GM18502 (cell line): ENCODE data around the gene PLAC8L1.
A peak's percentile ranks its signal among the peaks of the same experiment; 100 is the strongest.

Experiments used
- ATAC-seq: cut with Tn5 transposase; IDR thresholded peaks from one replicate; pipeline ENCODE4 v1.9.1; 2021; ENCODE audit warnings: mild to moderate bottlenecking; ENCODE audit not compliant: unreplicated experiment, poor library complexity

The PLAC8L1 gene

DNA sequence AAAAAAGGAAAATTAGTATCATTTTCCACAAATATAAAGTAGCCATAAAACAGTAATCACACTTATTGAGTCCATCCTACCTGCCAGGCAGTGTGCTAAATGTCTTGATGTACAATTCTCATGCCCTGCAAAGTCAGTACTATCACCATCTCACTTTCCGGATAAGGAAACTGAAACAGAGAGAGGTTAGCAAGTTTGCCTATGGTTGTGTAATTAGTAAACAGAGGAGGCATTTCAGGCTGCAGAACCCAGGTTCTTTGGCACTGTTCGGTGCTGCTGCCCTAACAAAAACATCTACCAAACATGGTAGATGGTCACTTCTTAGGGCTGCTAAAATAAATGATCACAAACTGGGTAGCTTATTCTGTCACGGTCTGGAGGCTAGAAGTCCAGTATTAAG is 22.6 kb downstream of the PLAC8L1 start:
- peak; percentile 86 for ATAC-seq

DNA sequence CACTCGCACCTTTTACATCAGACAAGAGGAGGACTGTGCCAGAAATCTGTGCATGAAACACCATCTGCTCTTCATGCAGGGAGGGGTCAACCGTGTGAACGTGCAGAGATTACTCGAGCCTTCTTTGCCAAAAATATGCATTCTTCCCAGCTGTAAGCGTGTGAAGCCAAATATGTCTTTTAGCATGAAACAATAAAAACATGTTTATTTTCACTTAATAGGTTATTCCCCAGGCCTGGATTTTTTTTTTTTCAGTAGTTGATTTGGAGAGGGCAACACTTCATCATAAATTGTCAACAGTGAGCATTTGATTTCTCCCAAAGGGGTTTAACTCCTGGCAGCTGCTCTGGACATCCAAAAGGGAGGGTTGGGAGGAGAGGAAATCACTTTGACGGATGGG is 23.8 kb downstream of the PLAC8L1 start:
- ATAC-seq = no peak

DNA sequence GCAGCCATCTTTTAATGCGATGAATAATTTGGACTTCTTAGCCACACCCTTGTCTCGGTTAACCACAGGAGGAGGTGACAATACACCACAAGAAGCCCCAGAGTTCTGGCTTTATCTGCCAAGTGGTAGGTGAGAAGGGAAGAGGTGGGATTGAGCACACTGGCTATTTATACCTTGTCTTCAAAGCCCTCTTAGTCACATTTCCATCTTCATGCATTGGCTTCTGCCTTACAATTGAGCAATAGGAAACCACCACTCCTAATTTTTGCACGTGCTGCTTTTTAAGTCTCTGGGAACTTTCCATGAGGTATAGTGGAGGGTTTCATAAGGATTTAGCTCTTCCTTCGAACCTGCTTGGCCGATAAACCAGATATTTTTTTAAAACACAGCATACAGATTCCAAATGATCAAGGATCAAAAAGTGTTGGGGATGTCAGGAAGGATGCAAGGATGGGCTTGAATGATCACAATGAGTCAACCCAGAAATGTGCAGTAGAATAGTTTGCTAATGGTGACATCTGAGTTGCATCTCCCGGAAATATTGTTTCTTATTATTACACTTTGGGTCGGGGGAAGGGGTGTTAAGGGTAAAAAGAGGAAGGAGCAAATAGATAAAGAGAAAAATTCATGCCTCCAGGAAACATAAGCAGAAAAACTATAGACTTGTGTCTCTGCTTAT is 25.5 kb downstream of the PLAC8L1 start:
- peak; percentile 50 for ATAC-seq

DNA sequence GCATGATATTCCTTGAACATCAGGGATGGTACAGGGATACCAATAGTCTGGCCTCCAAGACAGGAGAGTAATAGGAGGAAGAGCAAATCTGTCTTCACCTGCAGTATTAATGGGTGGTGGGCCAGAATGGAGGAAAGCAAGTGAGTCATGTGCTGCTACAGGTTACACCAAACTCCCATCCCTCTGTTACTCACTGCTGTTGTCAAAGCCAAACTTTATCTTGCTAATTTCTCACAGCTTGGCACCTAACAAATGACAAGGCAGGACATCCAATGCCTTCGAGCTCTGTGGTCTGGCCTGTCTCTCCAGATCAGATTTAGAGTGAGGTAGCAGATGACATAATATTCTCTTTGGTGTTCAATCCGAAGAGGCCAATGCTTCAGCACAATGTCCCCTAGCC is 26.8 kb downstream of the PLAC8L1 start:
- ATAC-seq = no peak

DNA sequence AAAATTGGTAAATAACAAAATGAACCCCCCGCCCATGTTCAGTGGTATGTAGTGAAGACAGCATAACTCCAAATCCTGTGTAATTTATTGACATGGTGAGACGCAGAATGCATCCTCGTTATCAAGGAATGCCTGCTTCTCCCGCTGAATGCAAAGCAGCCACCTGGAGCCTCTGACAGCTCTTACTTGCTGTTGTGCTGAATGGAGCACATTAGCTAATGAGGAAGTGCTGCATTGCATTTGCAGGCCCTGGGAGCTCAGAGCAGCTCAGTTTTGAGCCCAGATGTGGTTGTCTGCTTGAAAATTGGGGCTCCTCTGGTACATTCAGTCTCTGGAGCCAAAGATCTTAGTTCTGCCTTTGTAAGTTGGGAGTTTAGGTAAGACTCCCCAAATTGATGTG is 28.9 kb downstream of the PLAC8L1 start:
- ATAC-seq = no peak

DNA sequence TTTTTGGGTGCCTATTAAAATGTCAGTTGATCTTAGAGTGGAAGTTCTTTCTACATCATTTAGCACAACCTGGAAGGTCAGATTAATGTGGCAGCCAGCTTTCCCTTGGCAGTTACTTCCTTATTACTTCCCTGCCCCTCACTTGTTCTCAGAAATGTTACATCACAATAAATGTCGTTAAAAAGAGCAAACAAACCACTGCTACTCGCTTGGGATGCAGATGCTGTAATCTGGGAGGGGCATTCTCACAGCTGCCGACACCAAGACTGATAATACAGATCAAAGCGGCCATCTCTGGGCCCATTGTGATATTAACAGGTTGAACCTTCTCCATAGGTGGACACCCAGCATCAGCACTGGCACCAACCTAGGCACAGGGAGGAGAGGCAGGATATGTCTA is 29.3 kb downstream of the PLAC8L1 start:
- ATAC-seq = no peak

DNA sequence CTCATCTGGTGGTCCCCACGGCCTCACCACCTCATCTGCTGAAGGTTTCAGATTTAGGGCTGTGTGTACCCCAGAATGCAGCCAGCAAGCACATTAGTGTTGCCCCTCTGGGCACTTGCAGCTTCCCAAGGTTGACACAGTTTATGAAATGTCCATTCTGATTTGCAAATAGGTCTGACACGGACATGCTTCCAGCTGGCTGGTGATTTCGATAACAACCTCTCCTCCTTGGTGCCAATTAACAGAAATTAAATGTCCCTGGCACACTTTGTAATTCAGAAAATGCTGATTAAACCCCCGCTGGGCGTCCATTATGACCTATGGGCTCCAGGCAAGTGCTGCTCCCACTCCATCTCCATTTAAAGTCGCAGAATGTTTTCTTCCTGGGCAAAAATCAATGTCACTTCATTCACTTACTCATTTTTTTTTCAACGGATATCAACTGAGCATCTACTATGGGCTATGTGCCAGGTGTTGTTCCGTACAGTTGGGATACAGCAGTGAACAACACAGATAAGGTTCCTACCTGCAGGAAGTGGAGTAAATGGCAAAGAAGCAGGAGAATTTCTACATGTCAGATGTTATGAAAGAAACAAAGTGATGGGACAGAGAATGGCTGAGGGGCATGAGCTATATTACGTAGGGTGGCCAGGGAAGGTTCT is 32.0 kb downstream of the PLAC8L1 start:
- ATAC-seq = no peak

DNA sequence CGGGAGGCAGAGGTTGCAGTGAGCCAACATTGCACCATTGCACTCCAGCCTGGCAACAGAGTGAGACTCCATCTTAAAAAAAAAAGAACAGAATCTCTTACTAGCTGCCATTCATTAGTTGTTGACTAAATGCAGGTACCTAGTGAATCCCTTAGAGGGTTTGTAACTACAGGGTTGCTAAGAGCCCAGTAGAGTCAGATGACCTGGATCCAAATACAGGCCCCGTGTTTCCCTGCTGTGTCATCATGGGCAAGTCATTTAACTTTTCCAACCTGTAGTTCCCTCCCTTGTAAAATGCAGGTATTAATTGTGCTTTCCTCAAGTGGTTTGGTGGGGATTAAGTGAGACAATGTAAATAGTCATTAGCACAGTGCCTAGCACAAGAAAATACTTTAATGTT is 32.8 kb downstream of the PLAC8L1 start:
- no peak for ATAC-seq

DNA sequence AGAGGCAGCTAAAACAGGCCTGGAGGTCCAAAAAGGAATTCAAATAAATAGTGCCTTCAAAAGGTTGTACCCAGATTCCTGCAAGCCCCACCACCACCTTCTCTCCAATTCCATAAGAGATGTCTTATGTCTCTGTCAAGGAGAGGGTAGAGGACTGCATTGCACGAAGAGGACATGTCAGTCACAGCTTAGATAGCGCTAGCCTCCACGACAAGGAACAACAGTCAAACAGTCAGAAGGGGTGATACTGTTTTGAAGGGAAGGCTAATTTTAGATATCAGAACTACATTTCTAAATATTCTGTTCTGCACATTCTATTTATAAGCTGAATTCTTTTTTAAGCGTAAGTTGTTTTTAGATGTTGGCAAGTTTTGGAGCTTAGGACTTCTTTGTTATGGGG is 34.2 kb downstream of the PLAC8L1 start:
- no peak for ATAC-seq

DNA sequence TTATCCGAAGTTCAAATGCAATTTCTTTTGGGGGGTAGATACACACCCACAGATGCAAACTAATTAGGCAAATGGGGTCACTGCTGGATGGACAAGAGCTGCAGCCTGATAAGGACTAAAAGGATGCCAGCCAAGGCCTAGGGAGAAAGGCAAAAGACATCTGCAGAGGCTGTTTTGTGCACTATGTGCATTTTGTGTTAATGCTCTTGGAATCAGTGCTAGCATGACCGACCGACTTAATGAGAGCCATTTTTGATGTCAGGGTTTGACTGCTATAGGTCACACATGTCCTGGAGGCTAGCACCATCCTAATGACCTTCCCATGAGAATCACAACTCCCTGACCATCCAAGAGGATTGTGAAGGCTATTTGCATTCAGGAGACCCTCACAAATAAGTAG is 34.6 kb downstream of the PLAC8L1 start:
- no peak for ATAC-seq

DNA sequence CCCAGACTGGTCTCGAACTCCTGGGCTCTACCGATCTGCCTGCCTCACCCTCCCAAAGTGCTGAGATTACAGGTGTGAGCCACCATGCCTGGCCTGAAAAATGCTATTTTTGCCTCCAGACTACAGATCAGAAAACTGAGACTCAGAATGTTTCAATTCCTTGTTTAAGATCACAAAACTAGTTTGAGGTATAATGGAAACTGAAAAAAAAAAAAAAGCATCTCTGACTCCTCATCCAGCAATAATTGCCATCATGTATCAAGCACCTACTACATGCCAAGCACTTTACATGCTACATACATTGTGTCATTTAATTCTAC is 35.6 kb downstream of the PLAC8L1 start:
- ATAC-seq = peak; percentile 54

DNA sequence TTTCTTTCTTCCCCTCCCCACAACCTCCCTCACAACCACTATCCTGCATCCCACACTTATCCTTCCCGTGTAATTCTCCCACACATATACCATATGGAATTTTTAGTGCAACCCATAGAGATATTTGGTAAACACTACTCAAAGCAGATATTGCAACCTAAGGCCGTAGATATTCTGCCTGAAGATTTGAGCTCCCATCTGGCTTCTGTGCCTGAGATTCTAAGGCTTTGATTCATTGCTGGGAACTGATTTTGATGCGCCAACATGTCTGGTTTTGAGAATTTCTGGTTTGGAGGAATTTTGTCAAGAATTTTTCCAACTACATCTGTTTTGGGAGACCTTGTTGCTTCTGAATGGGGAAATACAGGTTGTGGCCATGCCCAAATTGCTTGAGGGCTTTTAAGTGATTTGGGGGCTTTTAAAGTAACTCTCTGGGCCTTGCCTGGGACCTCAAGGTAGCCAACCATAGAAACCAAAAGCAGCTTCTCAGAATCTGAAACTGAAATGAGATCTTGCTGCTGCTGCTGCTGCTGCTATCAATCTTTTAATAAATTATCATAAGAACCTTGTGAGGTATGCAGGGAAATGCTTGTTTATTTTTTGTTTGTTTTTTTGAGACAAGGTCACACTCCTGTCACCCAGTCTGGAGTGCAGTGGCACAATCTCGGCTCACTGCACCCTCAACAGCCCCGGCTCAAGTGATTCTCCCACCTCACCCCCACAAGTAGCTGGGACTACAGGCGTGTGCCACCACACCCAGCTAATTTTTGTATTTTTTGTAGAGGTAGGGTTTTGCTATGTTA is 36.2 kb downstream of the PLAC8L1 start:
- ATAC-seq = peak; percentile 77

DNA sequence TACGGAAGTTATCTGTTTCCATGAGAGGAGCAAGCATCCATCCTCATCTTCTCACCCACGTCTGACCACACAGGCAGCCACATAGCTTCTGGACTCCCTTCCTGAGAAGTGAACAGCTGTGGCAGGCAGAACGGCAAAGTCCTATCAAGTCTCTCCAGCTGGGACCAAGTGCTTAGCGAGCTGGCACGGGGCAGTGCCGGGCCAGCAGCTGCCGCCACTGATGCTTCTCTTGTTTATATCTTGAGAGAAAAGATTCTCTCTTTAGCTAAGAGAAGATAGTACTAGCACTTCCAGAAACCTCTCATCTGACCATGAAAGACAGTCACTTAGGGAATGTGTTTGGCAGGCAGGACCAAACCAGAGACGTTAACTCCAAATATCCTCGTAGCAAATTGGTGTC is 37.2 kb downstream of the PLAC8L1 start:
- ATAC-seq = no peak

DNA sequence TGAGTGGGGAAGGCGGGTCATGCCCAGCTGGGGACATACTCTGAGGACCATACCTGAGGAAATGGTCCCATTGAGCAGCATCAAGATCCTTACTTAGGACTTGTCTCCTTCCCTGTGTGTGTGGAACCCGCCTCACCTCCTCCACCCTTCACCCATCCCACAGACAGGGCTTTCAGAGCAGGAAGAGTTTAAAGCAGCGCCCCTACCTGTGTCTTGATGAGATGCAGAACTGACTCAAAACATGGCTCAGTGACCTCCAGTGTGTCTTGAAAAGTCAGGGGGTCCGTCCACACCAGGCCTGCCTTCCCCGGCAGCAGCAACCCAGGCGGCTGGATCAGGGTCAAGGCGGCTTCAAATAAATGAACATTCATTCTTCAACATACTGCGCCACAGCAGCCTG is 38.4 kb downstream of the PLAC8L1 start:
- ATAC-seq = no peak

DNA sequence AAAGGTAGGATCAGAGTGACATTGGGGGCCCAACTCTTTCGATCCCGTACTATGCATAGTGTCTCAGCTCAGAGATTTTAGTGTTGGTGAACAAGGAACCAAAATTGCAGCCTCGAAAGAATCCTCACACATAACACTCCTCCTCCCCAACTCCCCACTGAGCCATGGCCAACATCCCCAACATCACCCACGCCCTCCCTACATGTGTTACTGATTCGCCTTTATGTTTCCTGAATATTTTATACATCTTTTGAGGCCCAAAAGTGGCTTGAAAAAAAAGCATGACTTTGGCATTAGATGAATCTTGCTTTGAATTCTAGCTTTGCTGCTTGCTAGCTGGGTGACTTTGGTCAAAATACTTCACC is 45.2 kb downstream of the PLAC8L1 start:
- ATAC-seq = no peak

DNA sequence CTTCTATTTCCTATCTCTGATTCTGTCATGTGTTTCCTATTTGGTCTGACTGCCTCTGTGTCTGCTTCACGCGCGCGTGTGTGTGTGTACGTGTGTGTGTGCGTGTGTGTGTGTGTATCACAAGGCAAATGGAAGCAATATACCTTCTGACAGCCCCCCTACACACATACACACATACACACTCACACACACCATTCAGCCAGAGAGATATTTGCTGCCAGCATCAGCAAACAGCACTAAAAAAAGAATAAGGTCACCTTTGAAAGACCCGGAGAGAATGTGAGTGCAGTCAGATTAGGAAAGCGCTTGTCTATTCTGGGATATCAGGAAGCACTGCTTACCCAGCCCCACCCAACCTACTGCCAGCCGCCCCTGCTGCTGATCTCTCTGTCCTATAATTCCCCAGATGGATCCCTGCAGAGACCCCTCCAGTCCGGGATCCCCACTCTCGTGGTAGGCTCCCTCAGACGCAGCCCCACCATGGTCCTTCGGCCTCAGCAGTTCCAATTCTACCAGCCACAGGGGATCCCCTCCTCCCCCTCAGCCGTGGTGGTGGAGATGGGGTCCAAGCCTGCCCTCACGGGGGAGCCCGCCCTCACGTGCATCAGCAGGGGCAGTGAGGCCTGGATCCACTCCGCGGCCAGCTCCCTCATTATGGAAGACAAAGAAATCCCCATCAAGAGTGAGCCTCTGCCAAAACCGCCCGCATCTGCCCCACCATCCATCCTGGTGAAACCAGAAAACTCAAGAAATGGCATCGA is 45.7 kb downstream of the PLAC8L1 start:
- ATAC-seq = no peak

DNA sequence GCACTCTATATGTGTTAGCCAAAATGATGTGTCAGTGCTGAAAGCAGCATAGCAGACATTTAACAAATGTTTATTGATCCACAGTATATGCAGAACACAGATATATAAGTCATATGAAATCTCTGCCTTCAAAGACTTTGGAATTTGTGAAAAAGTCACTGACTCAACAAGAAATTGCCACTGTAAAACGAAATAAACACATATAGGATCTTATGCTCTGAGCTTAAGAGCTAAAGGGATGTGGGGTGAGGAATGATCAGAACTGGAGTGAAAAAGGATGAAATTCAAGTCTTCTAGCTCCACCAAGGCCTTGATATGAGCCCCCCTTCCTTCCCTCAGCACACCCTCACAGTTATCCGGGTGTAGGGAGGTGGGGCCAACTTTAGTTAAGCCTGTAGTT is 49.9 kb downstream of the PLAC8L1 start:
- ATAC-seq = no peak

DNA sequence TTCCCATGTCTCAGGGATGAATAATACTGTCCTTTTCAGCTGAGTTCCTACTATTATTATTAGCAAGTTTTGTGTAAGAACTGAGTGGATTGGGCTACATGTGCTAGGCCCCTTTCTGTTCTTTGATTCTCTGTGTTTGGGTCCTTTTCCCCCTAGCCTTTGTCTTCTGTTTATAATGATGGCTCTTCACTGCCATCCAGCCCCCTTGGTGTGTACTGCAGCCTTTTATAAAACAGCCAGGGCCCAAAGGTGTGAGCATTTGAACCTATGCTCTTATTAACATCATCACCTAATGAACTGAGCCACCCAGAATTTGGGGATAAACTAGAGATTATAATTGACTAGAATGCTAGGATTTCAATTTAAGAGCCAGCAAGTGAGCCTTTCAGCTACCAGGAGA is 52.6 kb downstream of the PLAC8L1 start:
- peak; percentile 66 for ATAC-seq

DNA sequence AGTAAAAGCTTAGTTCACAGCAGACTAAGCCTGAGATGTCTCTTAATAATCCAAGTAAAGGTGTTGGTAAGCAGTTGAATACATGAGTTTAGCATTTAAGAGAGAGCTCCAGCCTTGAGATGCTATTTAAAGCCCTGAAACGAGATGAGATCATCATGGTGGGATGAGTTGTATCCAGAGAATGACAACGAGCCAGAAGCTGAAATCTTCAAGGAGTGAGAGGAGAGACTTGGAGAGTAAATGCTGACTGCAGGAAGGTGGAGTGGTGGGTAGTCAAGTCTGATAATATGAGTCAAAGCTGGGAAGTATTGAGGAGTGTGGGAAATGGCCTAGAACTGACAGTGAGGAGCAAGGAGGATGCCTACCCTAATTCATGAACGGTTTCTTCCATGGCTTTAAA is 53.7 kb downstream of the PLAC8L1 start:
- no peak for ATAC-seq

DNA sequence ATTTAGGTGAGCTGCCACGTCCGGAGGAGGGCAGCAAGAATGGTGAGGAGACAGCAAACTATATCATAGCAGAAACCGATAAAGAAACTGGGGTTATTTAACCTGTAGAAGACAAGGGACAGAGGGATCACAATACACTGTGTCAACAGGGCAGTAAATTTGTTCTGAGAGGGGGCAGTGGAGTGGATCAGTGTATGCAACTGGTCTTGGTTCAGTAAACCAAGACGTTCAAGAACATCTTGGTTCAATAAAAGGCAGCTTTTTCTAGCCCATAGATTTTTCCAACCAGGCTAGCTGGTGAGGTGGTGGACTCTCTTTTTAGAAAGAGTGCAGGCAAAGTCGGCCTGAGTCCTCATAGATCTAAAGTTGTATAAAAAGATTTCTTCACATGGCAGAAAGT is 55.3 kb downstream of the PLAC8L1 start:
- no peak for ATAC-seq

DNA sequence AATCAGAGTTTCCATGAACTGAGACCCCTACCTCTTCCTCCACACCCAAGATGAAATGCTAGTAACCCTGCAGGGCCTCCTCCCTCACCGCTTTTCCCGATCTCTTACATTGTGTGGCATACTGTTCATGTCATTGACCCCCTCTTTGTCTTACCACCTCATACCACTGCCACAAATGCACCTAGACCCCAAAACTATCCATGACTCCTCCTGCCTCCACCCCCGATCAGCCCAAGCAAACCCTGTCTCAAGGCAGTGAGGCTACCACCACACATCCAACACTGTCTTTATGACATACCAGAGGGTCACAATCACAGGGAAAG is 55.7 kb downstream of the PLAC8L1 start:
- ATAC-seq = no peak
